ENCODE measurements around the gene TMEM150B. TPM values are rescaled to one million over a fixed set of nuclear protein-coding genes. Genes with fewer than 3 reads are reported as not detected.

TMEM150B gene
- total RNA-seq, 2 experiments from 2014 or later: not detected

DNA sequence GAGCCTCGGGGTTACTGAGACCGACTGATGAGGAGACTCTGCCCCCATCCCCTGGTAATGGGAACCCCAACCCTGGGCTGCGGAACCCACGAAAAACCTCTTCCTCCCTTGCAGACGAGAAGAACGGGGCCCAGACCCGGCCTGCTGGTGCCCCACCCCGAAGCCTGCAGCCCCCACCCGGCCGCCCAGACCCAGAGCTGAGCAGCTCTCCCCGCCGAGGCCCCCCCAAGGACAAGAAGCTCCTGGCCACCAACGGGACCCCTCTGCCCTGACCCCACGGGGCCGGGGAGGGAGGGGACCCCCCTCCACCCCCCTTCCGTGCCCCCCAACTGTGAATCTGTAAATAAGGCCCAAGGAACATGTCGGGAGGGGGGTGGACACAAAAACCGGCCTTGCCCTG lies 13.3 kb downstream of the TMEM150B start:
- Histone ChIP-seq H4K20me1 (ENCODE audit: insufficient read depth, low read length) (no peaks in the 10 kb centered on the region), H3K79me2 (ENCODE audit: insufficient read depth, low read depth, low read length) (no peaks in the 10 kb centered on the region), H3K9me3 (ENCODE audit: low read length) (no peaks in the 10 kb centered on the region), H3K36me3 (ENCODE audit: insufficient read depth, low read length) (peaks cover 13% of the 10 kb centered on the region), H3K9me2 (ENCODE audit: insufficient read depth, low read length) (no peaks in the 10 kb centered on the region), H3K4me3 (ENCODE audit: low read depth, low read length, poor library complexity, severe bottlenecking) (no peak overlapping the region), H3K4me2 (ENCODE audit: low read length) (no peak overlapping the region), H3K4me1 (ENCODE audit: insufficient read depth, low read length, poor library complexity, severe bottlenecking) (peaks cover 46% of the 10 kb centered on the region), H2AFZ (ENCODE audit: low read length) (no peak overlapping the region), H3K27ac (ENCODE audit: low read depth, low read length, poor library complexity, severe bottlenecking) (no peak overlapping the region)
- ChIA-PET POLR2A (no interaction called here), CTCF (ENCODE audit: unreplicated experiment) (no interaction called here)
- DNase-seq (ENCODE audit: low spot score): no peak
- intact Hi-C loops (cut with micrococcal nuclease; ENCODE audit: unreplicated experiment): loop anchor here (2.0 kb wide), 1 partner anchor 27 kb away; the partner anchor contains the start of gene KMT5C
- no TSS peak for BruUV-seq (replicated peaks)
- TF ChIP-seq, protein P1, sequence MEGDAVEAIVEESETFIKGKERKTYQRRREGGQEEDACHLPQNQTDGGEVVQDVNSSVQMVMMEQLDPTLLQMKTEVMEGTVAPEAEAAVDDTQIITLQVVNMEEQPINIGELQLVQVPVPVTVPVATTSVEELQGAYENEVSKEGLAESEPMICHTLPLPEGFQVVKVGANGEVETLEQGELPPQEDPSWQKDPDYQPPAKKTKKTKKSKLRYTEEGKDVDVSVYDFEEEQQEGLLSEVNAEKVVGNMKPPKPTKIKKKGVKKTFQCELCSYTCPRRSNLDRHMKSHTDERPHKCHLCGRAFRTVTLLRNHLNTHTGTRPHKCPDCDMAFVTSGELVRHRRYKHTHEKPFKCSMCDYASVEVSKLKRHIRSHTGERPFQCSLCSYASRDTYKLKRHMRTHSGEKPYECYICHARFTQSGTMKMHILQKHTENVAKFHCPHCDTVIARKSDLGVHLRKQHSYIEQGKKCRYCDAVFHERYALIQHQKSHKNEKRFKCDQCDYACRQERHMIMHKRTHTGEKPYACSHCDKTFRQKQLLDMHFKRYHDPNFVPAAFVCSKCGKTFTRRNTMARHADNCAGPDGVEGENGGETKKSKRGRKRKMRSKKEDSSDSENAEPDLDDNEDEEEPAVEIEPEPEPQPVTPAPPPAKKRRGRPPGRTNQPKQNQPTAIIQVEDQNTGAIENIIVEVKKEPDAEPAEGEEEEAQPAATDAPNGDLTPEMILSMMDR (conservative IDR thresholded peaks at IDR 0.05; ENCODE audit: low read length): no peak
- TF ChIP-seq EZH2phosphoT487 (IDR thresholded peaks at IDR 0.05; ENCODE audit: borderline replicate concordance, low read depth, low read length): no peak

DNA sequence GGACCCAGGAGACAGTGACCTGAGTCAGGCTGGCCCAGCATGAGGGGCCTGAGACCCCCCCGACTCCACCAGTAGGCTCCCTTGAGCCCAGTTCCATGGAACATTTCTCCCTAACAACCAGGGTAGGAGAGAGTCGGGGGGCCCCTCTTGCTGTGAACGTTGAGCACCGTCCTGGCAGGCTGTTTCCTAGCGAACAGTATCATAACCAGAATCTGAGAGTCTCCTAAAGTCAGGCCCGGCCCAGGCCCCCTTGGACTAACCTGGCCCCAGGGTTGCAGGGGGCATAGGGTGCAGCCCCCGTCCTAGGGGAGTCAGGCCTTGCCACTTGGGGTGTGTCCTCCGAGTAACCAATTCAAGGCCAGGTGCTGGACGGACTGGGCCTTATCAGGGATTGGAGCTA lies 13.7 kb downstream of the TMEM150B start:
- Histone ChIP-seq H3K9me3 (ENCODE audit: low read length) (no peaks in the 10 kb centered on the region), H3K79me2 (ENCODE audit: insufficient read depth, low read depth, low read length) (no peaks in the 10 kb centered on the region), H3K4me2 (ENCODE audit: low read length) (0 out of 2 replicates have a peak overlapping the region, but pooled peaks have one; percentile 71), H3K9me2 (ENCODE audit: insufficient read depth, low read length) (no peaks in the 10 kb centered on the region), H4K20me1 (ENCODE audit: insufficient read depth, low read length) (no peaks in the 10 kb centered on the region), H3K4me1 (ENCODE audit: insufficient read depth, low read length, poor library complexity, severe bottlenecking) (peaks cover 50% of the 10 kb centered on the region), H3K27ac (ENCODE audit: low read depth, low read length, poor library complexity, severe bottlenecking) (peak overlapping the region; percentile 77), H3K36me3 (ENCODE audit: insufficient read depth, low read length) (peaks cover 17% of the 10 kb centered on the region), H3K4me3 (ENCODE audit: low read depth, low read length, poor library complexity, severe bottlenecking) (no peak overlapping the region), H2AFZ (ENCODE audit: low read length) (no peak overlapping the region)
- CTCF ChIA-PET (ENCODE audit: unreplicated experiment): no interaction called here
- intact Hi-C loops (cut with micrococcal nuclease; ENCODE audit: unreplicated experiment): loop anchor here (2.0 kb wide), 1 partner anchor 27 kb away; the partner anchor contains the start of gene KMT5C
- TF ChIP-seq EZH2phosphoT487 (IDR thresholded peaks at IDR 0.05; ENCODE audit: borderline replicate concordance, low read depth, low read length): no peak
- TF ChIP-seq, protein P1 (conservative IDR thresholded peaks at IDR 0.05; ENCODE audit: low read length): no peak
- no TSS peak for BruUV-seq (replicated peaks)
- POLR2A ChIA-PET: interaction anchor here (1.6 kb wide), 1 partner anchor 28 kb away, joined by 3 read pairs; the partner anchor contains the start of gene KMT5C
- DNase-seq (ENCODE audit: low spot score): no peak

DNA sequence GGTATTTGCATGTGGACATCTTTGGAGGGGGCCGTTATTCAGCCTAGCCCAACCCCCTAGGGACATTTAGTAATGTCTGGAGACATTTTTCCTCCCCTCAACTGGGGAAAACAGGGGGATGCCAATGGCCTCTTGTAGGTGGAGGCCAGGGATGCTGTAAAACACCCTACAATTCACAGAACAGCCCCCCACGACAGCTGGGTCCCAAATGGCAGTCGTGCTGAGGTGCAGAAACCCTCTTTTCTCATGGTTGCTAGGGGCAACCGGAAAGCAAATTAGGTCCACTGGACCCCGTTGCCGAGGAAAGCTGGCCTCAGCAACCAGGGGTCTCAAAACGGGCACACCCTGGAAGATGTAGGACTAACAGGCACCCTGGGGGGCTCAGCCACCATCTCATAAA lies 14.6 kb downstream of the TMEM150B start:
- no peaks in the 10 kb centered on the region for H4K20me1 ChIP-seq (ENCODE audit: insufficient read depth, low read length)
- H3K4me1 ChIP-seq (ENCODE audit: insufficient read depth, low read length, poor library complexity, severe bottlenecking): peaks cover 59% of the 10 kb centered on the region
- intact Hi-C loops (cut with micrococcal nuclease; ENCODE audit: unreplicated experiment): loop anchor here (2.0 kb wide), 1 partner anchor 28 kb away; the partner anchor contains the start of gene KMT5C
- peak overlapping the region; percentile 24; the same call in 1 of the 2 replicates for H2AFZ ChIP-seq (ENCODE audit: low read length)
- peaks cover 26% of the 10 kb centered on the region for H3K36me3 ChIP-seq (ENCODE audit: insufficient read depth, low read length)
- peak; percentile 53 for DNase-seq (ENCODE audit: low spot score)
- peak overlapping the region; percentile 77 for H3K27ac ChIP-seq (ENCODE audit: low read depth, low read length, poor library complexity, severe bottlenecking)
- H3K79me2 ChIP-seq (ENCODE audit: insufficient read depth, low read depth, low read length): no peaks in the 10 kb centered on the region
- no peaks in the 10 kb centered on the region for H3K9me3 ChIP-seq (ENCODE audit: low read length)
- TF ChIP-seq, protein P1 (conservative IDR thresholded peaks at IDR 0.05; ENCODE audit: low read length): no peak
- TF ChIP-seq EZH2phosphoT487 (IDR thresholded peaks at IDR 0.05; ENCODE audit: borderline replicate concordance, low read depth, low read length): no peak
- H3K4me2 ChIP-seq (ENCODE audit: low read length): peak overlapping the region; percentile 71
- no TSS peak for BruUV-seq (replicated peaks)
- ChIA-PET CTCF (ENCODE audit: unreplicated experiment) (no interaction called here), POLR2A (interaction anchor here (0.6 to 1.6 kb wide), 3 partner anchors 29 to 54 kb away, joined by 3 read pairs; partner anchors contain the start of genes HSPBP1 and KMT5C)
- H3K4me3 ChIP-seq (ENCODE audit: low read depth, low read length, poor library complexity, severe bottlenecking): peak overlapping the region; percentile 64
- H3K9me2 ChIP-seq (ENCODE audit: insufficient read depth, low read length): no peaks in the 10 kb centered on the region
